ENCODE results near the gene POLR3B.

GRCh38 chr12:106378788-106379187 is 21.2 kb downstream of the POLR3B start:
- TF ChIP-seq POLR2A (IDR thresholded peaks at IDR 0.05; ENCODE audit: low read length) (no peak), GATA1 (IDR thresholded peaks at IDR 0.05; ENCODE audit: low read depth, low read length) (no peak)
